Measurements from ENCODE around the gene MET.
"Not testable (repeated sequence)": the region's sequence is repeated elsewhere in the genome, so short reads cannot be mapped to it uniquely, and the experiment has no call there.

MET gene

DNA sequence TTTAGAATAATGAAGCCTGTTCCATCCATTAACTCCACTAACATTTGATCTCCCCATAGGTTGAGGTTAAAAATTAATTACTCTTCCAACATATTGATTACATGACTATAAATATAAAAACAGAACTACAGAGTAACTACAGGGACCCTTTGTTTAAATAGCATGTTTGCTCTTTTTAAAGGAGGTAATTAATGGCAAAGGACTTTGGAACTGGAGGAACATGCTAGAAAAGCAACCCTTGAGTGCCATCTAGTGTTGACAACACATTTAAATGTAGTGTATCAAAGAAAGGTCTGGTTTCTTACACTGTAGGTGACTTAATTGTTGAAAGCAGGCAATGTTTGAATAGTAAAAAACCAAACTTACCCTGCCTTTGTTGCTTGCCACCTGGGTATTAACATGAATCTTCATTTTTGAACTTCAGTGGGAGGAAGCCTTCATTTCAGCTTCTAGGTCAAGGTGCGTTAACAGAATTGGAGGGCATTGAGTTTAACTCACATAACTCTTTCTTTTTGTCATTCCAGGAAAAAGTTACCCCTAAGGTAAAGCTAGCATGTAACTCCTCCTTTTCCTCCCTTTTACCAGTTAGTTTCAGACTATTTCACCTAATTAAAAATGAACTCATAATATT, 137.8 kb downstream of the MET start:
- ATAC-seq = peak; percentile 40

GRCh38 chr7:116810267-116811116, 138.5 kb downstream of the MET start:
- no peak for ATAC-seq
- no peak for DNase-seq

More for the DNA sequence above, 137.8 kb downstream of the MET start:
- DNase-seq = no peak

DNA sequence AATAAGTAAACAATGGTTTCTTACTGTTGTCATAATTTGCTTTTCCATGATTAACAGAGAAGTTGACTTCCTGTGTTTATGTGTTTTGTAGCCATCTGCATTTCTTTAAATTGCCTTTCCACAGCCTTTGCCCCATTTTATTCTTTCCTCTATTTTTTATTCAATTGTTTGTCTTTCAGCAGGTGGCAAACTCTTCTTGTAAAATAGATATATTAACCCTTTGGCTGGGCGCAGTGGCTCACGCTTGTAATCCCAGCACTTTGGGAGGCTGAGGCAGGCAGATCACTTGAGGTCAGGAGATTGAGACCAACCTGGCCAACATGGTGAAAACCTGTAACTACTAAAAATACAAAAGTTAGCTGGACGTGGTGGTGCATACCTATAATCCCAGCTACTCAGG, 139.8 kb downstream of the MET start:
- DNase-seq (no peak), ATAC-seq (no peak)

DNA sequence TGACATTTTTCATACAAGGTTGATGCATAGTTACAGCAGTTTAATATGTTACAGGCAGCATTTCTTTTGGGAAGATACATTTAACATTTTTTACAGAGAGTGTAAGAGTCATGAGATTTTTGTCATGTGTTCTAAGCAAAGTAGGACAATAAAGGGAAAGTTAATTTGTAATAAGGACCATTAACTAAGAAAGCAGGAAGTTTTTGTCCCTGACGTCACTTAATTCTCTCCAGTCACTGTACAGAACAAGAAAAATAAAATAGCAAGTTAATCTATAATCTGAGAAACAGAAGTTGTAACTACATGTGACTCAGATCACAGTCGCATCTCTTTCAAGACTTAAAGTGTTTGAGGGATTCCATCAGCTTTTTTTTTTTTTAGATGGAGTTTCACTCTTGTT, 140.9 kb downstream of the MET start:
- DNase-seq (no peak), ATAC-seq (no peak)

DNA sequence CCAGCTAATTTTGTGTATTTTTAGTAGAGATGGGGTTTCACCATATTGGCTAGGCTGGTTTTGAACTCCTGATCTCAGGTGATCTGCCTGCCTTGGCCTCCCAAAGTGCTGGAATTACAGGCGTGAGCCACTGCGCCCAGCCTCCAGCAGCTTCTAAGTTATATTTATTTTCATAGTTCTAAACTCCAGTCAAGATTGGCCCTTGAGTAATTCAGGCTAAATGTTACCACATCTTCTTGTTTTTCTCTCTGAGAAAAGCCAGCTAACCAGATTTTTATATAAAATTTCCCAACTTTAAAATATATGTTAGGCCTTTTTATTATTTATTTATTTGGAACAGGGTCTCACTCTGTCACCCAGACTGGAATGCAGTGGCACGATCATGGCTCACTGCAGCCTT, 141.4 kb downstream of the MET start:
- not testable (repeated sequence) for ATAC-seq, DNase-seq

DNA sequence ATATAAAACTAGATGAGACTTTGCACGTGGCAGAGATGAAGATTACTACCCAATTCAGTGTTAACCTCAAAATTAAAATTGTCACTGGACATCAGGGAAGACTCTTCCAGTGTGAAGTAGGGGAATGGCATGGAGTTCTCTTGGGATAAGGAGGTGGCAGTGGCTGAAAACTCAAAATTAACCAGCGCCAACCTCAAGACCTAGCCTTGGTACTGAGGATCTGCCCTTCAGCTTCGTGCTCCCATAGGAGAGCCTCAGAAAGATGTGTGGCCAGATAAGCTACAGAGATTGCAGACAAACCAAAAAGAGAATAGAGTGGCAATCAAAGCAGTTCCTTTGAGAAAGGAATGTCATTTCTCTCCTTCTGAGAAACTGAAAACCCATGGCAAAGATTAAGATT, 143.0 kb downstream of the MET start:
- DNase-seq = no peak
- no peak for ATAC-seq

DNA sequence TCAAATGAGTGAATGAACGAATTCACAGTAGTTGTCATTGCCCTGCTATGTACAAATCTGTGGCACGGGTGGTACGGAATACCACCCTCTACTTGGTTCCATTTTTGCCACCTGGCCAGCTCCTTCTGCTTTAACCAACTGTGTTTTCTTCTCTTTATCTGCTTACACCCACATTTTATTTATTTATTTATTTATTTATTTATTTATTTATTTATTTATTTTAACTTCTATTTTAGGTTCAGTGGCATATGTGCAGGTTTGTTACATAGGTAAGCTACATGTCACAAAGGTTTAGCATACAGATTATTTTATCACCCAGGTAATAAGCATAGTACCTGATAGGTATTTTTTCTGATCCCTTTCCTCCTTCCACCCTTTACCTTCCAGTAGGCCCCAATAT, 148.2 kb downstream of the MET start:
- ATAC-seq = no peak
- no peak for DNase-seq

GRCh38 chr7:116821647-116822046, 149.7 kb downstream of the MET start:
- ATAC-seq, DNase-seq: not testable (repeated sequence)

GRCh38 chr7:116824449-116824848, 152.5 kb downstream of the MET start:
- ATAC-seq (no peak), DNase-seq (no peak)

DNA sequence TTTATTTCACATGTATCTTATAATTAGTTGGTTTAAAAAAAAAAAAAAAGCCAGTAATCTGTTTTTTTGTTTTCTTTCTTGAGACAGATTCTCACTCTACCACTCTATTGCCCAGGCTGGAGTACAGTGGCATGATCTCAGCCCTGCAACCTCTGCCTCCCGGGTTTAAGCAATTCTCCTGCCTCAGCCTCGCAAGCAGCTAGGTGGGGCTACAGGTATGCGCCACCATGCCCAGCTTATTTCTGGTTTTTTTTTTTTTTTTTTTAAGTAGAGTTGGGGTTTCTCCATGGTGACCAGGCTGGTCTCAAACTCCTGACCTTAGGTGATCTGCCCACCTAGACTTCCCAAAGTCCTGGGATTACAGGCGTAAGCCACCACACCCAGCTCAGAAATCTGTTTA, 156.3 kb downstream of the MET start:
- ATAC-seq (no peak), DNase-seq (no peak)

GRCh38 chr7:116829041-116829440, 157.0 kb downstream of the MET start:
- DNase-seq (no peak), ATAC-seq (no peak)

DNA sequence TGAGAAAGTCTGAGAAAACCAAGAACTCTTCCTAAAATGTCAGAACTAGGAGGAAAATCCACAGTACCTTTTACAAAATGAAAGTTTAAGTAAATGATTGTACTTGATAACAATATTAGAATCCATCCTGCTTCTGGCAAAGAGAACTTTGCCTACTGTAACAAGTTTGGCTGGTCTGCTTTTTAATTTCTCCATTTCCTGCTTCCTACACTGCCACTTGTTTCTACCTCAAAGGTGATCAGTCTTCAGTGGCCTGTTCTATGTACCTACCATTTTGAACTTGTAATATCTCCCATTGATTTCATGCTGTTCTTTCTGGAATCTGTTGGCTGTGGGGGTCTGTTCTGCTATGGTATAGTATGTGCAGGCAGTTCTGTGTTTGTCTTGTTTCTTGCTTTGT, 157.5 kb downstream of the MET start:
- ATAC-seq = no peak
- DNase-seq = no peak

- no peak for DNase-seq
These were observed 160.7 kb downstream of the MET start for GRCh38 chr7:116832692-116833091.

GRCh38 chr7:116834815-116835504, 163.0 kb downstream of the MET start:
- no peak for DNase-seq
- ATAC-seq = peak; percentile 52

More at GRCh38 chr7:116832692-116833091, 160.7 kb downstream of the MET start:
- ATAC-seq = no peak

DNA sequence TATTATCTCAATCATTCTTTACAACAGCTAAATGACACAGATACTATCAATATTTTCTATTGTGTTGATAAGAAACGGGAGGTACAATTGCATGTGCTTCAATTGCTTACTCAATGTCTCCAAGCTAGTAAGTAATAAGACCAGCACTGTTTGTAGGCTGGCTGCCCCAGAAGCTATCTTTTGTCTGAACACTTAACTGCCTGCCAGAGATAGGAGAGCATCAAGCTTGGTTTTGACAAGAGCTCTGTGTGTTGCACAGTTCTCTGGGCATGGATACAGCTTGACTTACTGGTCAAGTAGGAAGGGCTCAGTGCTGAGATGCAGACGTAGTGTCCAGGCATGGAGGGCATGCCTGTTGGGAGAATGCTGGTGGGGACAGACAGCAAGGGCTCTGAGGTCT, 164.1 kb downstream of the MET start:
- DNase-seq (no peak), ATAC-seq (no peak)

- no peak for ATAC-seq
- no peak for DNase-seq
These were observed 164.9 kb downstream of the MET start for GRCh38 chr7:116836911-116837310.

GRCh38 chr7:116837586-116837985, 165.6 kb downstream of the MET start:
- no peak for ATAC-seq

GRCh38 chr7:116840256-116840655, 168.3 kb downstream of the MET start:
- no peak for ATAC-seq
- DNase-seq = no peak

More at GRCh38 chr7:116837586-116837985, 165.6 kb downstream of the MET start:
- no peak for DNase-seq

GRCh38 chr7:116842371-116842770, 170.4 kb downstream of the MET start:
- ATAC-seq = no peak
- no peak for DNase-seq

GRCh38 chr7:116843378-116843777, 171.4 kb downstream of the MET start:
- no peak for ATAC-seq
- no peak for DNase-seq
